ENCODE results near the gene MYH4. TPM values are rescaled to one million over a fixed set of nuclear protein-coding genes. Genes with fewer than 3 reads are reported as not detected.

The MYH4 gene
- total RNA-seq, 1 experiment from 2014 or later, result not detected

DNA sequence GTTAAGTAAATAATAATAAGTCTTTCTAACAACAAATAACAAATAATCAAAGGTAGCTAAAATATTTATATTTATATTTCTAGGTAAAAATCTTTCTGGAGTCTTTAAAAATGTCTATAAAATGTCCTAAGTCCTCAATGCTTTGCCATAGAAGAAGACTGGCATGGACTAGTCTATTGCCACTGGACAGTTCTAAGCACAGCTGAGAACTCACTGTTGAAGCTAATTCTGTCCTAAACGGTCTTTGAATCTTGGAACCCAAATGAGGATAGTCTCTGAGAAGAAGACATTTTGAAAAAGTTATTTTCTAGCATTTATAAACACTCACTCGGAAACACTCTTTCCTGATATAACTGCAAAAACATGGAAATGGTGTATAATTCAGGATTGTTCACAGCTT, 48.1 kb downstream of the MYH4 start:
- Histone ChIP-seq H2AFZ (ENCODE audit: low read depth, low read length, poor library complexity, severe bottlenecking) (no peak overlapping the region), H3K4me3 (replicated peaks in 1 of 2; ENCODE audit: low read depth in 1 of 2, low read length in 2 of 2) (no peak overlapping the region), H3K9ac (ENCODE audit: low read length) (no peak overlapping the region), H3K27me3 (ENCODE audit: insufficient read depth, low read length) (no peaks in the 10 kb centered on the region; the same call in 1 of the 2 replicates), H3K4me2 (ENCODE audit: low read length) (no peak overlapping the region), H3K9me3 (ENCODE audit: control insufficient read depth in 1 of 2, insufficient read depth in 1 of 2, low read depth in 1 of 2, low read length in 2 of 2) (no peaks in the 10 kb centered on the region), H3K36me3 (ENCODE audit: control insufficient read depth in 1 of 2, insufficient read depth in 2 of 2, low read length in 2 of 2) (no peaks in the 10 kb centered on the region), H3K79me2 (ENCODE audit: insufficient read depth, low read length) (no peaks in the 10 kb centered on the region), H3K27ac (ENCODE audit: low read depth, low read length) (no peak overlapping the region), H3K9me2 (ENCODE audit: insufficient read depth) (no peaks in the 10 kb centered on the region), H4K20me1 (ENCODE audit: insufficient read depth) (no peaks in the 10 kb centered on the region), H3K4me1 (ENCODE audit: control insufficient read depth in 1 of 2, insufficient read depth in 2 of 2, low read length in 2 of 2) (no peaks in the 10 kb centered on the region)
- BruUV-seq (replicated peaks), result no TSS peak
- RAD21 ChIA-PET (ENCODE audit: low non-redundant PET in 1 of 2, low total read pairs in 2 of 2, uncharacterized antibody in 2 of 2, unreplicated experiment in 2 of 2), result no interaction called here
- TF ChIP-seq ZNF274 (IDR thresholded peaks at IDR 0.05; ENCODE audit: low read depth, low read length) (no peak), YY1 (IDR thresholded peaks at IDR 0.05; ENCODE audit: extremely low read depth, insufficient replicate concordance, low read depth, low read length) (no peak), FOSL1 (IDR thresholded peaks at IDR 0.05; ENCODE audit: low read depth) (no peak), POLR2AphosphoS5 (IDR thresholded peaks at IDR 0.05; ENCODE audit: low read depth, low read length) (no peak), SRF (IDR thresholded peaks at IDR 0.05; ENCODE audit: low read depth) (no peak), ELF1 (IDR thresholded peaks at IDR 0.05; ENCODE audit: borderline replicate concordance, low read depth) (no peak), ZBTB33 (IDR thresholded peaks at IDR 0.05; ENCODE audit: extremely low read depth, insufficient replicate concordance, low read length) (no peak), SP1 (IDR thresholded peaks at IDR 0.05; ENCODE audit: low read depth) (no peak), JUND (IDR thresholded peaks at IDR 0.05) (no peak), CBX3 (IDR thresholded peaks at IDR 0.05; ENCODE audit: low read depth) (no peak), ATF3 (IDR thresholded peaks at IDR 0.05) (no peak), POLR2A (IDR thresholded peaks at IDR 0.05; ENCODE audit: borderline replicate concordance, extremely low read depth, insufficient read depth, insufficient read length) (no peak), RAD21 (IDR thresholded peaks at IDR 0.05; ENCODE audit: low read depth) (no peak), CTCF (IDR thresholded peaks at IDR 0.05 in 2 of 3, conservative IDR thresholded peaks at IDR 0.05 in 1 of 3; ENCODE audit: borderline replicate concordance in 1 of 3, insufficient read depth in 1 of 3, low read depth in 2 of 3, low read length in 2 of 3) (no peak), ZFX (IDR thresholded peaks at IDR 0.05) (no peak), TCF7L2 (IDR thresholded peaks at IDR 0.05; ENCODE audit: borderline replicate concordance, extremely low read depth, insufficient read depth, insufficient read length) (no peak), EZH2 (IDR thresholded peaks at IDR 0.05) (no peak), CEBPB (IDR thresholded peaks at IDR 0.05; ENCODE audit: low read depth) (no peak), REST (IDR thresholded peaks at IDR 0.05; ENCODE audit: low read depth) (no peak)
- TF ChIP-seq, protein P1, sequence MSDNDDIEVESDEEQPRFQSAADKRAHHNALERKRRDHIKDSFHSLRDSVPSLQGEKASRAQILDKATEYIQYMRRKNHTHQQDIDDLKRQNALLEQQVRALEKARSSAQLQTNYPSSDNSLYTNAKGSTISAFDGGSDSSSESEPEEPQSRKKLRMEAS (IDR thresholded peaks at IDR 0.05), result no peak
- DNase-seq (ENCODE audit: low read depth, low spot score) (no peak), ATAC-seq (no peak)
- CTCF ChIA-PET, result no interaction called here
- POLR2A ChIA-PET, result no interaction called here
- intact Hi-C loops (cut with micrococcal nuclease), result no loop called here
